GM12874 (cell line): Measurements from ENCODE around the gene EPC2.

Experiments used
- CTCF ChIP-seq: IDR thresholded peaks from 2 replicates; pipeline ENCODE4 v1.5.1; 2011; ENCODE audit warnings: low read depth, mild to moderate bottlenecking, control low read depth, low read length, moderate library complexity; ENCODE audit not compliant: insufficient read depth

Gene EPC2

GRCh38 chr2:148824190-148824589, 179.6 kb downstream of the EPC2 start:
- no peak for TF ChIP-seq CTCF

GRCh38 chr2:148826791-148827190, 182.2 kb downstream of the EPC2 start:
- no peak for TF ChIP-seq CTCF

GRCh38 chr2:148828941-148829340, 184.4 kb downstream of the EPC2 start:
- no peak for TF ChIP-seq CTCF

- TF ChIP-seq CTCF: no peak
Measured at GRCh38 chr2:148829618-148830017, 185.1 kb downstream of the EPC2 start.

- no peak for TF ChIP-seq CTCF
Measured at GRCh38 chr2:148832637-148833036, 188.1 kb downstream of the EPC2 start.
